ENCODE results near the gene PTBP1. TPM values are rescaled to one million over a fixed set of nuclear protein-coding genes. Genes with fewer than 3 reads are reported as not detected.

PTBP1 gene
- total and polyA plus RNA-seq, 4 experiments from 2014 or later: 67.7 to 315 (median 246) TPM

DNA sequence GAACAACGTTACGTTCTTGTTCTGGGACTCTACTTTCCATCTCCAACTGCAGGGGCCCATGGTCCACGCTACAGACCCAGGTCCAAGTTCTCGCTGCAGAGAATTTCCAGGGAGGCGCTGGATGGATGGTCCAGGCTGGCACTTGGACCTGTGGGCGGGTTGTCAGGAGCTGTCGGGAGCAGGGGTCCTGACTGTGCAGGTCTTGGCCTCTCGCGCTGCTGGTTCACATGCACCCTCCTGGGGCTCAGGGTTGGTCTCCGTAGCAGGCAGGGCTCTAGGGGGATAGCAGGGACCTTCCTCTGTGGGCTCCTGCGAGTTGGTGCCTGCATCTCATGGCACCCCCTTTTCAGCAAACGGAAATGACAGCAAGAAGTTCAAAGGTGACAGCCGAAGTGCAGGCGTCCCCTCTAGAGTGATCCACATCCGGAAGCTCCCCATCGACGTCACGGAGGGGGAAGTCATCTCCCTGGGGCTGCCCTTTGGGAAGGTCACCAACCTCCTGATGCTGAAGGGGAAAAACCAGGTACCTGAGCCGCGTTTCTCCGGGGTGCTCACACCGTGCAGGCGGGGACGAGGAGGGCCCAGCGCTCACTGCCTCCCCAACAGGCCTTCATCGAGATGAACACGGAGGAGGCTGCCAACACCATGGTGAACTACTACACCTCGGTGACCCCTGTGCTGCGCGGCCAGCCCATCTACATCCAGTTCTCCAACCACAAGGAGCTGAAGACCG is 6.6 kb downstream of the PTBP1 start:
- Mint-ChIP-seq H3K9me3 (peaks cover 0 to 4% (median 0%) of the 10 kb centered on the region in 8 donors), H3K27me3 (no peaks in the 10 kb centered on the region), H3K4me3 (peak overlapping the region in 4 of 8 donors; percentile 10 to 43 (median 22)), H3K4me1 (peaks cover 29 to 60% (median 45%) of the 10 kb centered on the region in 4 donors), H3K27ac (peak overlapping the region in 4 of 7 donors; percentile 24 to 90 (median 64)), H3K36me3 (peaks cover 18 to 56% of the 10 kb centered on the region in 2 donors)
- Histone ChIP-seq H3K4me3 (ENCODE audit: low read length in 2 of 2) (no peak overlapping the region), H3K9me3 (ENCODE audit: control insufficient read depth in 1 of 2, low read length in 2 of 2) (no peaks in the 10 kb centered on the region), H3K36me3 (ENCODE audit: insufficient read depth, low read length) (peaks cover 52% of the 10 kb centered on the region), H3K4me1 (ENCODE audit: insufficient read depth, low read length) (peaks cover 51% of the 10 kb centered on the region), H3K27ac (ENCODE audit: low read depth, low read length) (no peak overlapping the region), H3K27me3 (ENCODE audit: insufficient read depth, low read length) (no peaks in the 10 kb centered on the region)
- ChIA-PET CTCF (ENCODE audit: partially characterized antibody) (no interaction called here), POLR2A (ENCODE audit: partially characterized antibody) (no interaction called here)
- DNase-seq: no peak
- intact Hi-C loops (cut with micrococcal nuclease): no loop called here

DNA sequence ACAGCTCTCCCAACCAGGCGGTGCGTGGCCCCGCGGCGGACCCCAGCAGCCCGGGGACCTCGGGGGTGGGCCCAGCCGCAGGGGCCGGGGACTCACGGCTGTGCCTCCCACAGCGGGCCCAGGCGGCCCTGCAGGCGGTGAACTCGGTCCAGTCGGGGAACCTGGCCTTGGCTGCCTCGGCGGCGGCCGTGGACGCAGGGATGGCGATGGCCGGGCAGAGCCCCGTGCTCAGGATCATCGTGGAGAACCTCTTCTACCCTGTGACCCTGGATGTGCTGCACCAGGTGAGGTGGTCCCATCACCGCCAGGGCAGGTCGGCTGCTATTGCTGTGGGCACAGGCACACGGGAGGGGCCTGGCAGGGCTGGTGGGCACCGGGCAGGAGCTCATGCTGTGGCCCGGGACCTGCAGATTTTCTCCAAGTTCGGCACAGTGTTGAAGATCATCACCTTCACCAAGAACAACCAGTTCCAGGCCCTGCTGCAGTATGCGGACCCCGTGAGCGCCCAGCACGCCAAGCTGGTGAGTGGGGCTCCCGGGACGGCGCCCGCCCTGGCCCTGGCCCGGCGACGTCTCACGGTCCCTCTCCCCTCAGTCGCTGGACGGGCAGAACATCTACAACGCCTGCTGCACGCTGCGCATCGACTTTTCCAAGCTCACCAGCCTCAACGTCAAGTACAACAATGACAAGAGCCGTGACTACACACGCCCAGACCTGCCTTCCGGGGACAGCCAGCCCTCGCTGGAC is 7.3 kb downstream of the PTBP1 start:
- no peak overlapping the region for H3K4me3 Mint-ChIP-seq
- ChIA-PET CTCF (ENCODE audit: partially characterized antibody) (no interaction called here), POLR2A (ENCODE audit: partially characterized antibody) (no interaction called here)
- H3K27me3 Mint-ChIP-seq: no peaks in the 10 kb centered on the region
- Histone ChIP-seq H3K4me3 (ENCODE audit: low read length in 2 of 2) (no peak overlapping the region), H3K4me1 (ENCODE audit: insufficient read depth, low read length) (peaks cover 44% of the 10 kb centered on the region), H3K27ac (ENCODE audit: low read depth, low read length) (no peak overlapping the region), H3K9me3 (ENCODE audit: control insufficient read depth in 1 of 2, low read length in 2 of 2) (no peaks in the 10 kb centered on the region), H3K27me3 (ENCODE audit: insufficient read depth, low read length) (no peaks in the 10 kb centered on the region), H3K36me3 (ENCODE audit: insufficient read depth, low read length) (peaks cover 57% of the 10 kb centered on the region)
- intact Hi-C loops (cut with micrococcal nuclease): no loop called here
- peak overlapping the region in 1 of 7 donors; percentile 85 for H3K27ac Mint-ChIP-seq
- DNase-seq: no peak
- H3K9me3 Mint-ChIP-seq: peaks cover 0 to 4% (median 0%) of the 10 kb centered on the region in 8 donors
- H3K36me3 Mint-ChIP-seq: peaks cover 21 to 49% of the 10 kb centered on the region in 2 donors
- H3K4me1 Mint-ChIP-seq: peaks cover 26 to 54% (median 40%) of the 10 kb centered on the region in 4 donors

DNA sequence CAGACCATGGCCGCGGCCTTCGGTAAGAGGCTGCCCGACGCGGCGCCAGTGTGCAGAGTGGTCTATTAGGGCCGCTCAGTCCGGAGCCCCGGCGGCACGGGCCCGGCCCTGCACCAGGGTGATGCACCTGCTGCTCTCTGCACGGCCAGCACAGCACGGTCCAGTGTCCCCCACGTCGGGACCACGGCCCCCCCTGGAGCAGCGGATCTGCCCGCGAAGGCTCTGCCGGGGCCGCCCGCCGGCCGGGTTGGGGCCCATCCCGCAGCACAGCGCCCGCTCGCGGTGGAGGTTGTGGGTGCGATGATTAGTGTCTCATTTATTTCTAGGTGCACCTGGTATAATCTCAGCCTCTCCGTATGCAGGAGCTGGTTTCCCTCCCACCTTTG is 7.9 kb downstream of the PTBP1 start:
- Histone ChIP-seq H3K36me3 (ENCODE audit: insufficient read depth, low read length) (peaks cover 63% of the 10 kb centered on the region), H3K9me3 (ENCODE audit: control insufficient read depth in 1 of 2, low read length in 2 of 2) (no peaks in the 10 kb centered on the region), H3K4me3 (ENCODE audit: low read length in 2 of 2) (no peak overlapping the region), H3K27ac (ENCODE audit: low read depth, low read length) (no peak overlapping the region), H3K4me1 (ENCODE audit: insufficient read depth, low read length) (peaks cover 38% of the 10 kb centered on the region), H3K27me3 (ENCODE audit: insufficient read depth, low read length) (no peaks in the 10 kb centered on the region)
- no peaks in the 10 kb centered on the region for H3K27me3 Mint-ChIP-seq
- peak overlapping the region in 1 of 7 donors; percentile 85 for H3K27ac Mint-ChIP-seq
- peaks cover 22 to 48% (median 35%) of the 10 kb centered on the region in 4 donors for H3K4me1 Mint-ChIP-seq
- peaks cover 27 to 51% of the 10 kb centered on the region in 2 donors for H3K36me3 Mint-ChIP-seq
- peaks cover 0 to 4% (median 0%) of the 10 kb centered on the region in 8 donors for H3K9me3 Mint-ChIP-seq
- H3K4me3 Mint-ChIP-seq: no peak overlapping the region
- intact Hi-C loops (cut with micrococcal nuclease): no loop called here
- ChIA-PET CTCF (ENCODE audit: partially characterized antibody) (no interaction called here), POLR2A (ENCODE audit: partially characterized antibody) (no interaction called here)
- no peak for DNase-seq

DNA sequence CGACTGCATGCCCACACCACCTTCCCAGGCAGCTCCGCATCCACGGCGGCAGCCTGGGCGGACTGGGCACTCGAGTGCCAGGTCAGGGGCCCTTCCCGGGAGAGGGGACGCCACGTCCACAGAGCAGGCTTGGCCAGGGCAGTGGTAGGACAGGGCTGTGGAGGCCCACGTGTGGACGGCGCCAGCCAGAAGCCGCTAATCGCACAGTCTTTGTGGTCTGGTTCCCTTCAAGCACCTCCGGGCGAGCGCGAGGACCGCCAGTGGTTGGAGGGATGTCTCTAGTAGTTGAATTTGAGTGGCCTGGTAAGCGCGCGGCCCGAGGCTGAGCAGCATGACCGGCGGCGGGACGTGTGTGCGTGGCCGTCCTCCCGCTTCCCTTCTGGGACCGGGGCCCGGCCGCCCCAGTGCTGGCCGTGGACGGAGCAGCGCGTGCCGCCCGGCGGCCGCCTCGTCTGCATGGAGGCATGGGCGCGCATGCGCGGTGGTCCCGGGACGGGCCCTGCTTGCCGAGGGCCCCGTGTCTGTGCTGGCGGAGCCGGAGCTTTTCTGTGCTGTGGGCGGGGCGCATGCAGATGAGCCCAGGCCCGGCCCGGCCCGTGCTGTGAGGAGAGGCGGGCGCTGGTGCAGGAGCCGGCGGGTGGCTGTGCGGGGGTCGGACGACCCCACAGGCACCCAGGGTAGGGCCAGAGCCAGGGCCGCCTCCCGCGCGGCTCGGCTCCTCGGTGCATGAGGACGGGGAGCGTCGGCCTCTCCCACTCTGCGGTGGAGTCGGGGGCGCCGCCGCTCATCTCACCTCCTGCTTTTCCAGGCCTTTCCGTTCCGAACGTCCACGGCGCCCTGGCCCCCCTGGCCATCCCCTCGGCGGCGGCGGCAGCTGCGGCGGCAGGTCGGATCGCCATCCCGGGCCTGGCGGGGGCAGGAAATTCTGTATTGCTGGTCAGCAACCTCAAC is 8.6 kb downstream of the PTBP1 start:
- Histone ChIP-seq H3K9me3 (ENCODE audit: control insufficient read depth in 1 of 2, low read length in 2 of 2) (no peaks in the 10 kb centered on the region), H3K27ac (ENCODE audit: low read depth, low read length) (no peak overlapping the region), H3K4me3 (ENCODE audit: low read length in 2 of 2) (no peak overlapping the region), H3K4me1 (ENCODE audit: insufficient read depth, low read length) (peaks cover 31% of the 10 kb centered on the region), H3K27me3 (ENCODE audit: insufficient read depth, low read length) (no peaks in the 10 kb centered on the region), H3K36me3 (ENCODE audit: insufficient read depth, low read length) (peaks cover 70% of the 10 kb centered on the region)
- H3K27ac Mint-ChIP-seq: no peak overlapping the region
- POLR2A ChIA-PET (ENCODE audit: partially characterized antibody): no interaction called here
- CTCF ChIA-PET (ENCODE audit: partially characterized antibody): interaction anchor here (1.1 kb wide), 1 partner anchor 58 kb away, joined by 3 read pairs; no protein-coding TSS in a partner anchor
- H3K27me3 Mint-ChIP-seq: no peaks in the 10 kb centered on the region
- DNase-seq: no peak
- intact Hi-C loops (cut with micrococcal nuclease): no loop called here
- peaks cover 17 to 42% (median 29%) of the 10 kb centered on the region in 4 donors for H3K4me1 Mint-ChIP-seq
- peaks cover 27 to 51% of the 10 kb centered on the region in 2 donors for H3K36me3 Mint-ChIP-seq
- H3K4me3 Mint-ChIP-seq: no peak overlapping the region
- peaks cover 0 to 4% (median 0%) of the 10 kb centered on the region in 8 donors for H3K9me3 Mint-ChIP-seq

DNA sequence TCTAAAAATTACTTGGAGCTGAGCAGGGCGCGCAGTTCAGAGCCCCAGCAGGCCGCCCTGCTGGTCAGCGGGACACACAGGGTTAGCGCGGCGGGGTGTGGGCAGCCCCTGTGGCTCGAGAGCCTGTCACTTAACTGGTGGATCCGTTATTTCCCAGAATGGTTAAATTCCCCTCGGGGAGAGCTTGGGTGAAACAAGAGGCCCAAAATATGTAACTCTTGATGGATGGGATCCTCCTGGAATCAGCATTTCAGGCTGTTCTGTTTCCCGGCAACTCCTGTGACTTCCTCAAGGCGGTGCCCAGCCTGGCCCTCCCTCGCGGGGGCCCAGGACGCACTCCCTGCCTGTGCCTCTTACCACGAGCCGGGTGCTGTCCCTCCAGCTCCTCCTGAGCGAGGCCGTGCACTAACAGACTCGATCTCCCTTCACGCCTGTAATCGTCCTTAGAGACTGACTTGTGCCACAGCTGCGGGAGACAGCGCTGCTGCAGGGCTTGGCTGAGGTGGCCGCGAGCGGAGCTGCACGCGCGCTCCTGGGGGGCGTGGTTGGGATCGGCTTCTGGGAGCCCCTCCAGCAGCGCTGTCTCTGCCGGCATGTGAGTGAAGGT is 9.7 kb downstream of the PTBP1 start:
- H3K36me3 Mint-ChIP-seq: peaks cover 34 to 51% of the 10 kb centered on the region in 2 donors
- ChIA-PET CTCF (ENCODE audit: partially characterized antibody) (interaction anchor here (1.1 kb wide), 1 partner anchor 57 kb away, joined by 3 read pairs; no protein-coding TSS in a partner anchor), POLR2A (ENCODE audit: partially characterized antibody) (no interaction called here)
- Histone ChIP-seq H3K4me3 (ENCODE audit: low read length in 2 of 2) (no peak overlapping the region), H3K27ac (ENCODE audit: low read depth, low read length) (no peak overlapping the region), H3K4me1 (ENCODE audit: insufficient read depth, low read length) (peaks cover 21% of the 10 kb centered on the region), H3K27me3 (ENCODE audit: insufficient read depth, low read length) (no peaks in the 10 kb centered on the region), H3K36me3 (ENCODE audit: insufficient read depth, low read length) (peaks cover 74% of the 10 kb centered on the region), H3K9me3 (ENCODE audit: control insufficient read depth in 1 of 2, low read length in 2 of 2) (no peaks in the 10 kb centered on the region)
- no peak for DNase-seq
- peaks cover 0 to 4% (median 0%) of the 10 kb centered on the region in 8 donors for H3K9me3 Mint-ChIP-seq
- intact Hi-C loops (cut with micrococcal nuclease): no loop called here
- peak overlapping the region in 2 of 8 donors; percentile 15 to 43 for H3K4me3 Mint-ChIP-seq
- H3K27ac Mint-ChIP-seq: peak overlapping the region in 2 of 7 donors; percentile 73 to 82
- H3K4me1 Mint-ChIP-seq: peaks cover 15 to 32% (median 23%) of the 10 kb centered on the region in 4 donors
- H3K27me3 Mint-ChIP-seq: no peaks in the 10 kb centered on the region

DNA sequence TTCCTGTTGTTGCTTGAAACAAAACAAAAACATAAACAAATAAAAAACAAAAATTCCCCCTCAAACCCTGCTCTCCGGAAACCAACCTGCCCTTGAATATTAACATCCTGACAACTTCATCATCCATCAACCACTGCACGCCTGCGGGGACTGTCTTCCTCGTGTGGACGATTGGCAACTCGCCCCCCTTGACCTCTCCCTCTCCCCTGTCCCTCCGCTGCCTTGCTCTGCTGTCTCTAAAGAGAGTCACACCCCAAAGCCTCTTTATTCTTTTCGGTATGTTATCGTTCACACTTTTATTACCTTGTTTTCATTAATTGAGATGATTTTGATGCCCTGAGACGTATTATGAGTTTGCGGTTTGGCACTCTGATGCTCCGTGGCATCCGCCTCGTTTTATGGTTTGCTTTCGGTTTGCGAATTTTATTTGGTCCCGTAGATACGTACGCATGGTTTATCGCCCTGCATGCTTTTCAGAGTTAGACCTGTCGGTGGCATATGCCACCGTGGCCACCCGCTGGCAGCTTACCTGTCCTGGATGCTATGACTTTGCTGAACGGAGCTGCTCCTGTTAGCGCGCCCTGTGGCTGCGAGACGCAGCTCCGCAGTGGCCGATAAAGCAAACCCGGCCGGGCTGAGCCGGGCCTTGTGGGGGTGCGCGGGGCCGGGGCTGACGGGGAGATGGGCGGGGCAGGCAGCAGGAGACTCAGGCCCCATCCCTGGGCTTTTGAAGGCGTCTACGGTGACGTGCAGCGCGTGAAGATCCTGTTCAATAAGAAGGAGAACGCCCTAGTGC is 10.6 kb downstream of the PTBP1 start:
- Mint-ChIP-seq H3K36me3 (peaks cover 31 to 47% of the 10 kb centered on the region in 2 donors), H3K9me3 (peaks cover 0 to 6% (median 0%) of the 10 kb centered on the region in 8 donors), H3K27me3 (no peaks in the 10 kb centered on the region), H3K4me3 (peak overlapping the region in 3 of 8 donors; percentile 15 to 55 (median 43)), H3K4me1 (peaks cover 9 to 23% (median 16%) of the 10 kb centered on the region in 4 donors), H3K27ac (peak overlapping the region in 3 of 7 donors; percentile 49 to 82 (median 73))
- POLR2A ChIA-PET (ENCODE audit: partially characterized antibody): interaction anchor here (1.4 kb wide), 1 partner anchor 8 kb away, joined by 6 read pairs; no protein-coding TSS in a partner anchor
- CTCF ChIA-PET (ENCODE audit: partially characterized antibody): no interaction called here
- no peak overlapping the region for H3K4me3 ChIP-seq (ENCODE audit: low read length in 2 of 2)
- H3K27me3 ChIP-seq (ENCODE audit: insufficient read depth, low read length): no peaks in the 10 kb centered on the region
- peaks cover 74% of the 10 kb centered on the region for H3K36me3 ChIP-seq (ENCODE audit: insufficient read depth, low read length)
- no peak for DNase-seq
- intact Hi-C loops (cut with micrococcal nuclease): no loop called here
- H3K9me3 ChIP-seq (ENCODE audit: control insufficient read depth in 1 of 2, low read length in 2 of 2): no peaks in the 10 kb centered on the region
- H3K27ac ChIP-seq (ENCODE audit: low read depth, low read length): no peak overlapping the region
- H3K4me1 ChIP-seq (ENCODE audit: insufficient read depth, low read length): peaks cover 12% of the 10 kb centered on the region
